ENCODE results near the gene FAM3A.

The FAM3A gene

GRCh38 chrX:154471839-154472684, 44.0 kb downstream of the FAM3A start:
- peaks cover 45% of the 10 kb centered on the region for H3K9me3 Mint-ChIP-seq
- peaks cover 20% of the 10 kb centered on the region for H3K36me3 Mint-ChIP-seq (ENCODE audit: low read depth)
- no peak for TF ChIP-seq CTCF (IDR thresholded peaks at IDR 0.05)
- no peak overlapping the region for H3K27ac Mint-ChIP-seq
- no peak overlapping the region for H3K4me3 Mint-ChIP-seq
- no peak for DNase-seq
- no peaks in the 10 kb centered on the region for H3K27me3 Mint-ChIP-seq (ENCODE audit: low read depth, poor library complexity)
- peaks cover 7% of the 10 kb centered on the region for H3K4me1 Mint-ChIP-seq

GRCh38 chrX:154470914-154471568, 45.0 kb downstream of the FAM3A start:
- no peaks in the 10 kb centered on the region for H3K4me1 Mint-ChIP-seq
- H3K27ac Mint-ChIP-seq = no peak overlapping the region
- H3K4me3 Mint-ChIP-seq = no peak overlapping the region
- no peak for DNase-seq
- H3K36me3 Mint-ChIP-seq (ENCODE audit: low read depth) = peaks cover 20% of the 10 kb centered on the region
- TF ChIP-seq CTCF (IDR thresholded peaks at IDR 0.05) = no peak
- no peaks in the 10 kb centered on the region for H3K27me3 Mint-ChIP-seq (ENCODE audit: low read depth, poor library complexity)
- peaks cover 37% of the 10 kb centered on the region for H3K9me3 Mint-ChIP-seq

- Mint-ChIP-seq H3K27me3 (ENCODE audit: low read depth, poor library complexity) (no peaks in the 10 kb centered on the region), H3K4me3 (no peak overlapping the region), H3K36me3 (ENCODE audit: low read depth) (peaks cover 16% of the 10 kb centered on the region), H3K27ac (no peak overlapping the region), H3K4me1 (no peaks in the 10 kb centered on the region), H3K9me3 (peaks cover 36% of the 10 kb centered on the region)
- no peak for TF ChIP-seq CTCF (IDR thresholded peaks at IDR 0.05)
- no peak for DNase-seq
These were observed 45.6 kb downstream of the FAM3A start for GRCh38 chrX:154470434-154470833.

GRCh38 chrX:154469880-154470279, 46.2 kb downstream of the FAM3A start:
- Mint-ChIP-seq H3K9me3 (peaks cover 38% of the 10 kb centered on the region), H3K4me3 (no peak overlapping the region), H3K36me3 (ENCODE audit: low read depth) (peaks cover 13% of the 10 kb centered on the region), H3K4me1 (no peaks in the 10 kb centered on the region), H3K27me3 (ENCODE audit: low read depth, poor library complexity) (no peaks in the 10 kb centered on the region), H3K27ac (no peak overlapping the region)
- no peak for DNase-seq
- TF ChIP-seq CTCF (IDR thresholded peaks at IDR 0.05) = no peak

GRCh38 chrX:154469114-154469513, 46.9 kb downstream of the FAM3A start:
- Mint-ChIP-seq H3K4me1 (no peaks in the 10 kb centered on the region), H3K27me3 (ENCODE audit: low read depth, poor library complexity) (no peaks in the 10 kb centered on the region), H3K36me3 (ENCODE audit: low read depth) (peaks cover 13% of the 10 kb centered on the region), H3K4me3 (no peak overlapping the region), H3K9me3 (peaks cover 36% of the 10 kb centered on the region), H3K27ac (no peak overlapping the region)
- no peak for TF ChIP-seq CTCF (IDR thresholded peaks at IDR 0.05)
- DNase-seq = no peak
